ENCODE measurements around the gene SLC16A9.
"Not testable (repeated sequence)": the region's sequence is repeated elsewhere in the genome, so short reads cannot be mapped to it uniquely, and the experiment has no call there.

SLC16A9 gene

DNA sequence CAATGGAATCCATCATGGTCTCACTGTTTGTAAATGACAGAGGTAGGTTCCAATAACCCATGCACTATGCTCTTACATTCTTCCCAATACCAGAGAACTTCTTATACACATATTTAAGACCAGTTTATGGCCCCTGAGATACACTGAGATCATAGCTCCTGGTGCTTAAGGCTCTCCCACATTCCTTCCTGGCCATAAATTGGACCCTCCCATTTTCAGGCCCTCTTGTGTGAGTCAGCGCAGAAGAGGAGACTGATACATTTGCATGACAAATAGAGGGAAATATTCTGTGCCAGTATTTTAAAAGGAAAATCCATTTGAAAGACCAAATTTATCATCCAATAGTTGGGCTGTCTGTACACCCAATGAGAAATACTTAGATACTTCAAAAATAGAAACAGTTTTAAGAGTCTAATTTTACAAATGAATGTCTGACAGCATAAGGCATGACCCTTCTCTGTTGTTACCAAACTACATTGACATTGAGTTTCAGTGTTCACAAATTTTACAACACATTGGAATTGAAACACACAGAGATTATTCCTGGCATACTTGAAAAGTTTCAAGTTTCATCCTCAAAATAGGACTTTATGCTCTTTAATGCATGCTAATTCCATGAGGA, 35.3 kb downstream of the SLC16A9 start:
- Histone ChIP-seq H3K36me3 (ENCODE audit: insufficient read depth, low read length) (no peaks in the 10 kb centered on the region), H3K4me1 (ENCODE audit: insufficient read depth, low read length) (peaks cover 16% of the 10 kb centered on the region), H3K9ac (ENCODE audit: low read depth, low read length) (no peak overlapping the region), H3K9me3 (ENCODE audit: control insufficient read depth, insufficient read depth, low read length) (no peaks in the 10 kb centered on the region)

- Histone ChIP-seq H3K9me3 (ENCODE audit: control insufficient read depth, insufficient read depth, low read length) (no peaks in the 10 kb centered on the region), H3K4me1 (ENCODE audit: insufficient read depth, low read length) (peaks cover 10% of the 10 kb centered on the region), H3K9ac (ENCODE audit: low read depth, low read length) (no peak overlapping the region), H3K36me3 (ENCODE audit: insufficient read depth, low read length) (no peaks in the 10 kb centered on the region)
These were observed 37.3 kb downstream of the SLC16A9 start for GRCh38 chr10:59672150-59672875.

- H3K36me3 ChIP-seq (ENCODE audit: insufficient read depth, low read length), result no peaks in the 10 kb centered on the region
- no peak overlapping the region for H3K9ac ChIP-seq (ENCODE audit: low read depth, low read length)
- H3K4me1 ChIP-seq (ENCODE audit: insufficient read depth, low read length), result peaks cover 10% of the 10 kb centered on the region
- no peaks in the 10 kb centered on the region for H3K9me3 ChIP-seq (ENCODE audit: control insufficient read depth, insufficient read depth, low read length)
These were observed 39.4 kb downstream of the SLC16A9 start for GRCh38 chr10:59670269-59670668.

DNA sequence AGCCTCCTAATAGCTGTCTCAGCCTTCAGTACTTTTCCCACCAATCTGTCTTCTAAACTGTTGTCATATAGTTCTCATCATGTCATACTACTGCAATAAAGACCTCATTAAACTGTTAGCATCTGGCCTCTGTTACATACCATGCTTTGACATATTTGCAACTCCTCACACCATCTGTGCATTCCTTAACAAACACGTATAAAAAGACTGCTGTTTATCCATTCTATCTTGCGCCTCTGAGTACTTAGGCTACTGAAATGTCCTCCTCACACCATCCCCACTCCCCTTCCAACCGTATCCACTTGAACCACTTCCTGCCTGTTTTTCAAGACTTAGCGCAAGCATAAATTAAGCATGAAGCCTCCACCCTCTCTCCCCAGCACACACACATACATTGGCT, 41.6 kb downstream of the SLC16A9 start:
- H3K9ac ChIP-seq (ENCODE audit: low read depth, low read length), result no peak overlapping the region
- no peaks in the 10 kb centered on the region for H3K4me1 ChIP-seq (ENCODE audit: insufficient read depth, low read length)
- H3K9me3 ChIP-seq (ENCODE audit: control insufficient read depth, insufficient read depth, low read length), result no peaks in the 10 kb centered on the region
- H3K36me3 ChIP-seq (ENCODE audit: insufficient read depth, low read length), result no peaks in the 10 kb centered on the region

- Histone ChIP-seq H3K36me3 (ENCODE audit: insufficient read depth, low read length) (no peaks in the 10 kb centered on the region), H3K9me3 (ENCODE audit: control insufficient read depth, insufficient read depth, low read length) (no peaks in the 10 kb centered on the region), H3K4me1 (ENCODE audit: insufficient read depth, low read length) (no peaks in the 10 kb centered on the region), H3K9ac (ENCODE audit: low read depth, low read length) (no peak overlapping the region)
These were observed 43.3 kb downstream of the SLC16A9 start for GRCh38 chr10:59666310-59666709.

DNA sequence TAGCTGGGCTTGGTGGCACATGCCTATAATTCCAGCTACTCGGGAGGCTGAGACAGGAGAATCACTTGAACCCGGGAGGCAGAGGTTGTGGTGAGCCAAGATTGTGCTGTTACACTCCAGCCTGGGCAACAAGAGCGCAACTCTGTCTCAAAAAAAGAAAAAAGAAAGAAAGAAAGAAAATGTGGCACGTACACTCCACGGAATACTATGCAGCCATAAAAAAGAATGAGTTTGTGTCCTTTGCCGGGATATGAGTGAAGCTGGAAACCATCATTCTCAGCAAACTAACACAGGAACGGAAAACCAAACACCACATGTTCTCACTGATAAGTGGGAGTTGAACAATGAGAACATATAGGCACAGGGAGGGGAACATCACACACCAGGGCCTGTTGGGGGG, 46.4 kb downstream of the SLC16A9 start:
- not testable (repeated sequence) for H3K4me1 ChIP-seq (ENCODE audit: insufficient read depth, low read length); H3K9me3 ChIP-seq (ENCODE audit: control insufficient read depth, insufficient read depth, low read length); H3K9ac ChIP-seq (ENCODE audit: low read depth, low read length); H3K36me3 ChIP-seq (ENCODE audit: insufficient read depth, low read length)

DNA sequence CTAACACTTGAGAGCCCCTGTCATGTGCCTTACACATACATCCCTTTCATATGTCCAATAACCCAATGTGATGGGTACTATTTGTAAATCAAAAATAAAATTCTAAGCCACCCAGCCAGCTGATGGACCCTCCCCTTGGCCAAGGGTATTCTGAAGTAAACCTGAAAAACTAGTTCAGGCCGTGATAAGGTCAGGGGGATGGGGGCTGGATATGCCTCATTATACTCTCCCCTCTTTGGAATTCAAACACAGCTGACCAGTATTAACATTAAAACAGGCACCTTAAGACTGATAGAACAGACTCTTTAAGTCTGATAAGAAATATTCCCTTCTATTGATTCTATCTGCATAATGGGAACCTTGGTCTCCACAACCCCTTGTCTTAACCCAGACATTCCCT, 51.9 kb downstream of the SLC16A9 start:
- no peaks in the 10 kb centered on the region for H3K36me3 ChIP-seq (ENCODE audit: insufficient read depth, low read length)
- H3K9ac ChIP-seq (ENCODE audit: low read depth, low read length), result no peak overlapping the region
- H3K4me1 ChIP-seq (ENCODE audit: insufficient read depth, low read length), result no peaks in the 10 kb centered on the region
- no peaks in the 10 kb centered on the region for H3K9me3 ChIP-seq (ENCODE audit: control insufficient read depth, insufficient read depth, low read length)

GRCh38 chr10:59655309-59655708, 54.3 kb downstream of the SLC16A9 start:
- Histone ChIP-seq H3K36me3 (ENCODE audit: insufficient read depth, low read length) (no peaks in the 10 kb centered on the region), H3K4me1 (ENCODE audit: insufficient read depth, low read length) (no peaks in the 10 kb centered on the region), H3K9me3 (ENCODE audit: control insufficient read depth, insufficient read depth, low read length) (no peaks in the 10 kb centered on the region), H3K9ac (ENCODE audit: low read depth, low read length) (no peak overlapping the region)

DNA sequence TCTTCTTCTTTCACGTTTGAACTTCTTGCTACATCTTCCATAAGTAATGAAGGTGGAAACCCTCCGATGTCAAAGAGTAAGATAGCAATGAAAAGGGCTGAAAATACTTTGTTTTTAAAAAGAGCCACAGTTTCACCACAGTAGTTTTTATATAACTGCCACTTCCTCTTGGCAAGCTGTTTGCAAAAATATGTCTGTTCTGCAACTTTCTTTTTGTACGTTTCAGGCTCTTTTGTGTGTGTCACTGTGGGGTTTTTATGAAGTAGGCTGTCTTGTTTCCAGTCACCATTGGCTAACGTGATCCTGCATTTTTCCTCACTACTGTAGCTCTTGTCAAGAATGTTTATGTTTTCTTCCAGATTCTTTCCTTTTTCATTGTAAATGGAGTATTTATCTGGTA, 55.6 kb downstream of the SLC16A9 start:
- no peaks in the 10 kb centered on the region for H3K9me3 ChIP-seq (ENCODE audit: control insufficient read depth, insufficient read depth, low read length)
- no peaks in the 10 kb centered on the region for H3K36me3 ChIP-seq (ENCODE audit: insufficient read depth, low read length)
- H3K9ac ChIP-seq (ENCODE audit: low read depth, low read length), result no peak overlapping the region
- H3K4me1 ChIP-seq (ENCODE audit: insufficient read depth, low read length), result peaks cover 3% of the 10 kb centered on the region; the same call in 1 of the 2 replicates

- Histone ChIP-seq H3K9me3 (ENCODE audit: control insufficient read depth, insufficient read depth, low read length) (no peaks in the 10 kb centered on the region), H3K4me1 (ENCODE audit: insufficient read depth, low read length) (peaks cover 7% of the 10 kb centered on the region; the same call in 1 of the 2 replicates), H3K36me3 (ENCODE audit: insufficient read depth, low read length) (no peaks in the 10 kb centered on the region), H3K9ac (ENCODE audit: low read depth, low read length) (no peak overlapping the region)
These were observed 57.7 kb downstream of the SLC16A9 start for GRCh38 chr10:59651902-59652301.

- peaks cover 7% of the 10 kb centered on the region; the same call in 1 of the 2 replicates for H3K4me1 ChIP-seq (ENCODE audit: insufficient read depth, low read length)
- H3K9me3 ChIP-seq (ENCODE audit: control insufficient read depth, insufficient read depth, low read length), result peaks cover 3% of the 10 kb centered on the region; the same call in 1 of the 2 replicates
- H3K36me3 ChIP-seq (ENCODE audit: insufficient read depth, low read length), result no peaks in the 10 kb centered on the region
- H3K9ac ChIP-seq (ENCODE audit: low read depth, low read length), result no peak overlapping the region
These were observed 59.9 kb downstream of the SLC16A9 start for GRCh38 chr10:59649606-59650346.

- H3K36me3 ChIP-seq (ENCODE audit: insufficient read depth, low read length), result no peaks in the 10 kb centered on the region
- peaks cover 3% of the 10 kb centered on the region; the same call in 1 of the 2 replicates for H3K9me3 ChIP-seq (ENCODE audit: control insufficient read depth, insufficient read depth, low read length)
- peaks cover 7% of the 10 kb centered on the region; the same call in 1 of the 2 replicates for H3K4me1 ChIP-seq (ENCODE audit: insufficient read depth, low read length)
- no peak overlapping the region for H3K9ac ChIP-seq (ENCODE audit: low read depth, low read length)
These were observed 60.9 kb downstream of the SLC16A9 start for GRCh38 chr10:59648711-59649201.

DNA sequence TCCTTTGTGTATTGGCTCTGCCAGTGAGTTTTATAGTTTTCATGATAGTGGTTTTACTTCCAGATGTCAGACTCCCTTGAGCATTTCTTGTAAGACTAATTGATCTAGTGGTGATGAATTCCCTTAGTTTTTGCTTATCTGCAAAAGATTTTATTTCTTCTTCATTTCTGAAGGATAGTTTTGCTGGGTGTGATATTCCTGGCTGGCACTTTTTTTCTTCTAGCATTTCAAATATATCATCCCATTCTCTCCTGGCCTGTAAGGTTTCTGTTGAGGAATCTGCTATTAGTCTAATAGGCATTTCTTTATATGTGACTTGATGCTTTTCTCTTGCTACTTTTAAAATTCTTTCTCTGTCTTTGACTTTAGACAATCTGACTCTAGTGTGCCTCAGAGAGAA, 64.8 kb downstream of the SLC16A9 start:
- H3K9ac ChIP-seq (ENCODE audit: low read depth, low read length), result no peak overlapping the region
- peaks cover 7% of the 10 kb centered on the region; the same call in 1 of the 2 replicates for H3K4me1 ChIP-seq (ENCODE audit: insufficient read depth, low read length)
- no peaks in the 10 kb centered on the region for H3K36me3 ChIP-seq (ENCODE audit: insufficient read depth, low read length)
- peaks cover 3% of the 10 kb centered on the region; the same call in 1 of the 2 replicates for H3K9me3 ChIP-seq (ENCODE audit: control insufficient read depth, insufficient read depth, low read length)

DNA sequence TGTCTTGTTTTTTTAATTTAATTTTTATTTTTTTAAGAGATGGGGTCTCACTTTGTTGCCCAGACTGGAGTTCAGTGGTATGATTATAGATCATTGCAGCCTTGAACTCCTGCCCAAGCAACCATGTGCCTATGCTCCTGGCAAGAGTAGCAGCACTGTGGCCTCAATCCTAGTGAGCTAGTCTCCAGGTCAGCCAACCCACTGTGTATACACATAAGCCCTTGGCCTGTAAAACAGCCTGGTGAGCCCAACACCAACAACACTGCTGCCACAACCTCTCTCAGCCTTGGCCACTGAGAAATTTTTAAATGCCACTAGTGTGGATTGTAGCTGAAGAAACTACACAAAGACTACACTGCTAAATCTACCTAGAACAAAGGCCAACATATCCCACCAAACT, 68.0 kb downstream of the SLC16A9 start:
- not testable (repeated sequence) for H3K36me3 ChIP-seq (ENCODE audit: insufficient read depth, low read length); H3K9me3 ChIP-seq (ENCODE audit: control insufficient read depth, insufficient read depth, low read length); H3K4me1 ChIP-seq (ENCODE audit: insufficient read depth, low read length); H3K9ac ChIP-seq (ENCODE audit: low read depth, low read length)
